Measurements from ENCODE around the gene CREBRF. TPM values are rescaled to one million over a fixed set of nuclear protein-coding genes. Genes with fewer than 3 reads are reported as not detected.
A peak's percentile ranks its signal among the peaks of the same experiment; 100 is the strongest.

Gene CREBRF
- total RNA-seq, 2 experiments from 2014 or later: 92.7 to 99.6 TPM

DNA sequence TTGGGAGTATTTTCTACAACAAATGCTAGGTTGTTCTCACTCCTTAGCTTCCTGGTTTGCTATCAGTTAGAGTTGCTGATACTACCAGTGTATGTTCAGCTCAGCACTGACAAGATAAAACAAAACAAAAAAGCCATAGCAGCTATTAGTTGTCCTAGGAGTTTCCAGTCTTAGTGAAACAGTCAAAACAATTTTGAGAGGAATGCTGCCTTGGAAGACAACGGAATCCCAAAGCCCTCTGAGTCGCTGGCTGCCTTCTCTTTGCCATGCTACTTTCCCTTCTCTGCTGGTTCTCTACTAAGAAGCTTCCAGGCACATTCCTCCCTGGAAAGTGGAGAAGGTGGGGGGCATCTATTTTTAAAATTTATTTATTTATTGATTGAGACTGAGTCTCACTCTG, 5.4 kb upstream of the CREBRF start:
- H3K27ac Mint-ChIP-seq: no peak overlapping the region
- H3K4me3 Mint-ChIP-seq: no peak overlapping the region
- POLR2A ChIA-PET: no interaction called here
- H3K4me3 ChIP-seq (ENCODE audit: low read length): no peak overlapping the region
- no peaks in the 10 kb centered on the region for H3K27me3 ChIP-seq (ENCODE audit: control insufficient read depth in 1 of 2, insufficient read depth in 2 of 2, low read length in 2 of 2)
- H3K36me3 Mint-ChIP-seq (ENCODE audit: low read depth): peaks cover 2% of the 10 kb centered on the region
- no peak overlapping the region for H3K27ac ChIP-seq (ENCODE audit: low read depth in 1 of 2, low read length in 2 of 2)
- peaks cover 22% of the 10 kb centered on the region for H3K4me1 Mint-ChIP-seq (ENCODE audit: low read depth)
- CTCF ChIA-PET: no interaction called here
- H3K36me3 ChIP-seq (ENCODE audit: insufficient read depth, low read length): no peaks in the 10 kb centered on the region
- H3K4me1 ChIP-seq (ENCODE audit: insufficient read depth, low read length): peaks cover 8% of the 10 kb centered on the region
- H3K9me3 ChIP-seq (ENCODE audit: control insufficient read depth in 1 of 2, insufficient read depth in 1 of 2, low read length in 2 of 2): no peaks in the 10 kb centered on the region
- TF ChIP-seq, protein P1, sequence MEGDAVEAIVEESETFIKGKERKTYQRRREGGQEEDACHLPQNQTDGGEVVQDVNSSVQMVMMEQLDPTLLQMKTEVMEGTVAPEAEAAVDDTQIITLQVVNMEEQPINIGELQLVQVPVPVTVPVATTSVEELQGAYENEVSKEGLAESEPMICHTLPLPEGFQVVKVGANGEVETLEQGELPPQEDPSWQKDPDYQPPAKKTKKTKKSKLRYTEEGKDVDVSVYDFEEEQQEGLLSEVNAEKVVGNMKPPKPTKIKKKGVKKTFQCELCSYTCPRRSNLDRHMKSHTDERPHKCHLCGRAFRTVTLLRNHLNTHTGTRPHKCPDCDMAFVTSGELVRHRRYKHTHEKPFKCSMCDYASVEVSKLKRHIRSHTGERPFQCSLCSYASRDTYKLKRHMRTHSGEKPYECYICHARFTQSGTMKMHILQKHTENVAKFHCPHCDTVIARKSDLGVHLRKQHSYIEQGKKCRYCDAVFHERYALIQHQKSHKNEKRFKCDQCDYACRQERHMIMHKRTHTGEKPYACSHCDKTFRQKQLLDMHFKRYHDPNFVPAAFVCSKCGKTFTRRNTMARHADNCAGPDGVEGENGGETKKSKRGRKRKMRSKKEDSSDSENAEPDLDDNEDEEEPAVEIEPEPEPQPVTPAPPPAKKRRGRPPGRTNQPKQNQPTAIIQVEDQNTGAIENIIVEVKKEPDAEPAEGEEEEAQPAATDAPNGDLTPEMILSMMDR (IDR thresholded peaks at IDR 0.05): no peak
- intact Hi-C loops (cut with DNase I, micrococcal nuclease): loop anchor here (5.0 to 10.0 kb wide), 5 partner anchors 33 to 866 kb away; partner anchors contain the start of genes CPEB4 (in 1 of the 2), DUSP1 (in 1 of the 2) and STK10 (in 1 of the 2)
- no peaks in the 10 kb centered on the region for H3K9me3 Mint-ChIP-seq
- H3K27me3 Mint-ChIP-seq: no peaks in the 10 kb centered on the region
- ATAC-seq (ENCODE audit: poor library complexity): no peak
- no peak for DNase-seq

DNA sequence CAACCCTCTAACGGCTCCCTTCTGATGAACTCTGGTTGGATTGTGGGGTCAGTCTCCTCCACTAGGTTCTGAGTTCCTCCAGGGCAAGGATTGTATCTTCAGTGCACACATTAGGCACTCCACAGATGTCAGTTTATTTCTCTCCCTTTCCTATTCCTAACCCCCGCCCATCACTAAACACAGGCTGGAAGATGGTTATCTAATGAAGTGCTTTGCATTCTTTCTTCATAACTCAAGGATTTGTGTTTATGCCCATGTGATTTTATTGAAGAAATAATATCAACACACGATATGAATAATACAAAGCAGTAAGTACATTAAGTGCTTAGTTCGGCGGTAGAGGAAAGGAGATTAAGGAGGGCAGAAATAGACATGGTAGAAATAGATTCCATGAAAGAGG, 4.4 kb upstream of the CREBRF start:
- no peaks in the 10 kb centered on the region for H3K27me3 ChIP-seq (ENCODE audit: control insufficient read depth in 1 of 2, insufficient read depth in 2 of 2, low read length in 2 of 2)
- Mint-ChIP-seq H3K4me1 (ENCODE audit: low read depth) (peaks cover 27% of the 10 kb centered on the region), H3K9me3 (no peaks in the 10 kb centered on the region), H3K27ac (no peak overlapping the region), H3K36me3 (ENCODE audit: low read depth) (peaks cover 7% of the 10 kb centered on the region), H3K27me3 (no peaks in the 10 kb centered on the region), H3K4me3 (no peak overlapping the region)
- no peak for ATAC-seq (ENCODE audit: poor library complexity)
- no peak overlapping the region for H3K4me3 ChIP-seq (ENCODE audit: low read length)
- TF ChIP-seq, protein P1 (IDR thresholded peaks at IDR 0.05): no peak
- DNase-seq: no peak
- no peaks in the 10 kb centered on the region for H3K9me3 ChIP-seq (ENCODE audit: control insufficient read depth in 1 of 2, insufficient read depth in 1 of 2, low read length in 2 of 2)
- no peaks in the 10 kb centered on the region for H3K36me3 ChIP-seq (ENCODE audit: insufficient read depth, low read length)
- CTCF ChIA-PET: no interaction called here
- H3K4me1 ChIP-seq (ENCODE audit: insufficient read depth, low read length): peaks cover 9% of the 10 kb centered on the region
- no peak overlapping the region for H3K27ac ChIP-seq (ENCODE audit: low read depth in 1 of 2, low read length in 2 of 2)
- POLR2A ChIA-PET: no interaction called here
- intact Hi-C loops (cut with DNase I, micrococcal nuclease): loop anchor here (5.0 to 10.0 kb wide), 5 partner anchors 34 to 867 kb away; partner anchors contain the start of genes CPEB4 (in 1 of the 2), DUSP1 (in 1 of the 2) and STK10 (in 1 of the 2)

DNA sequence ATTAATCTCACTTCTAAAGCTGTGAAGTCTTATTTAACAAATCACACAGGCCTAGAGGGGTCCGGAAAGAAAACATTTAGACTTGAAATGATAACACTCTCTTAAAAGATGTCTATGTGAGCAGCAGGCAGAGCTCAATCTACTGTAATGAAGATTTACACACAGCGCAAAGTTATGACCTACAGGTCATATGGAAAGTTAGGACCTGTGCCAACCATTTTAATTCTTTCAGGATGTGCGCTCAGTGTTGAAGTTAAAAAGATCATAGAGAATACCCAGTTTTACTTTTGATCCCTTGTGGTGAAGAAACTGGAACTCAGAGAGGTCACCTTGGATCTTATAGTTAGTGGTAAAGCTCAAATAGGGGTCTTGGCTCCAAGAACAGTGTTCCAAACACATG, 3.1 kb upstream of the CREBRF start:
- TF ChIP-seq, protein P1 (IDR thresholded peaks at IDR 0.05): no peak
- Mint-ChIP-seq H3K9me3 (no peaks in the 10 kb centered on the region), H3K27me3 (no peaks in the 10 kb centered on the region), H3K27ac (no peak overlapping the region), H3K4me1 (ENCODE audit: low read depth) (peaks cover 40% of the 10 kb centered on the region), H3K4me3 (peak overlapping the region; percentile 11), H3K36me3 (ENCODE audit: low read depth) (peaks cover 19% of the 10 kb centered on the region)
- no peaks in the 10 kb centered on the region for H3K27me3 ChIP-seq (ENCODE audit: control insufficient read depth in 1 of 2, insufficient read depth in 2 of 2, low read length in 2 of 2)
- no peak for DNase-seq
- no peak for ATAC-seq (ENCODE audit: poor library complexity)
- no peaks in the 10 kb centered on the region for H3K36me3 ChIP-seq (ENCODE audit: insufficient read depth, low read length)
- intact Hi-C loops (cut with DNase I, micrococcal nuclease): loop anchor here (5.0 to 10.0 kb wide), 5 partner anchors 36 to 868 kb away; partner anchors contain the start of genes CPEB4 (in 1 of the 2), DUSP1 (in 1 of the 2) and STK10 (in 1 of the 2)
- CTCF ChIA-PET: interaction anchor here (1.7 kb wide), 1 partner anchor 18 kb away, joined by 5 read pairs; no protein-coding TSS in a partner anchor
- H3K4me1 ChIP-seq (ENCODE audit: insufficient read depth, low read length): peaks cover 13% of the 10 kb centered on the region
- POLR2A ChIA-PET: interaction anchor here (1.3 kb wide), 1 partner anchor 69 kb away, joined by 4 read pairs; no protein-coding TSS in a partner anchor
- no peak overlapping the region for H3K4me3 ChIP-seq (ENCODE audit: low read length)
- no peak overlapping the region for H3K27ac ChIP-seq (ENCODE audit: low read depth in 1 of 2, low read length in 2 of 2)
- H3K9me3 ChIP-seq (ENCODE audit: control insufficient read depth in 1 of 2, insufficient read depth in 1 of 2, low read length in 2 of 2): no peaks in the 10 kb centered on the region

Measured in CD4-positive, alpha-beta T cell (primary cell).